Keratinocyte (primary cell): ENCODE results near the gene GPR31. TPM values are rescaled to one million over a fixed set of nuclear protein-coding genes. Genes with fewer than 3 reads are reported as not detected.

Experiments
- DNase-seq: peaks from one replicate; pipeline ENCODE4 v3.0.0-alpha.2; 2011; ENCODE audit warnings: low read depth, missing footprints, low spot score
- FAIRE-seq: peaks from 2 replicates; lab custom pipeline; 2011; peaks lifted over from hg19 to GRCh38; lab: Jason Lieb, UNC
- H2AFZ ChIP-seq: 2 replicates; pipeline ENCODE4 v1.6.0; 2012; ENCODE audit warnings: low read length, control low read depth, inconsistent platforms; ENCODE audit not compliant: control insufficient read depth
- H3K27ac ChIP-seq: 2 replicates; pipeline ENCODE4 v1.5.1; 2011; ENCODE audit warnings: low read length; ENCODE audit not compliant: control insufficient read depth, insufficient read depth
- H3K27me3 ChIP-seq: 3 replicates; pipeline ENCODE4 v1.6.0; 2011; ENCODE audit warnings: low read length; ENCODE audit not compliant: control insufficient read depth, insufficient read depth; ENCODE audit errors: extremely low read depth
- H3K36me3 ChIP-seq, 2 experiments: 2 replicates in 1 of 2; 3 replicates in 1 of 2; pipeline ENCODE4 v1.5.1; 2011; ENCODE audit warnings: low read length in 2 of 2, mild to moderate bottlenecking in 1 of 2; ENCODE audit not compliant: control insufficient read depth in 2 of 2, insufficient read depth in 2 of 2; ENCODE audit errors: extremely low read depth in 1 of 2
- H3K4me1 ChIP-seq: 3 replicates; pipeline ENCODE4 v1.5.1; 2011; ENCODE audit warnings: low read length; ENCODE audit not compliant: control insufficient read depth, insufficient read depth; ENCODE audit errors: extremely low read depth
- H3K4me2 ChIP-seq: 3 replicates; pipeline ENCODE4 v1.6.0; 2011; ENCODE audit warnings: low read depth, low read length; ENCODE audit not compliant: control insufficient read depth, insufficient read depth; ENCODE audit errors: extremely low read depth
- H3K4me3 ChIP-seq, 3 experiments: fragments of 200-600 bp in 1 of 3; sonication (generic) in 1 of 3; 2 replicates in 2 of 3; 3 replicates in 1 of 3; pipeline ENCODE4 v1.5.1; 2011 to 2016; ENCODE audit warnings: low read length in 3 of 3, mild to moderate bottlenecking in 3 of 3, control low read depth in 2 of 3, inconsistent platforms in 1 of 3, low read depth in 1 of 3, mixed read lengths in 1 of 3, mixed run types in 1 of 3, moderate library complexity in 1 of 3; ENCODE audit not compliant: control insufficient read depth in 2 of 3, insufficient read depth in 2 of 3; ENCODE audit errors: extremely low read depth in 1 of 3
- H3K79me2 ChIP-seq: 2 replicates; pipeline ENCODE4 v1.6.0; 2012; ENCODE audit warnings: low read length; ENCODE audit not compliant: control insufficient read depth, insufficient read depth
- H3K9ac ChIP-seq: 3 replicates; pipeline ENCODE4 v1.6.0; 2011; ENCODE audit warnings: low read length; ENCODE audit not compliant: control insufficient read depth, insufficient read depth; ENCODE audit errors: extremely low read depth
- H3K9me1 ChIP-seq: 3 replicates; pipeline ENCODE4 v1.6.0; 2011; ENCODE audit warnings: low read length; ENCODE audit not compliant: control insufficient read depth, insufficient read depth; ENCODE audit errors: extremely low read depth
- H3K9me3 ChIP-seq: 2 replicates; pipeline ENCODE4 v1.5.1; 2012; ENCODE audit warnings: low read depth, low read length; ENCODE audit not compliant: control insufficient read depth
- H4K20me1 ChIP-seq: 3 replicates; pipeline ENCODE4 v1.6.0; 2011; ENCODE audit warnings: low read length; ENCODE audit not compliant: control insufficient read depth, insufficient read depth; ENCODE audit errors: extremely low read depth
- CTCF ChIP-seq, 3 experiments: IDR thresholded peaks in 1 of 3; conservative IDR thresholded peaks in 1 of 3; optimal IDR thresholded peaks in 1 of 3; 2 replicates in 2 of 3; 3 replicates in 1 of 3; pipeline versions ENCODE3 to v1.5.1; 2011; ENCODE audit warnings: low read length in 3 of 3, mild to moderate bottlenecking in 3 of 3, moderate library complexity in 2 of 3, control low read depth in 1 of 3, inconsistent platforms in 1 of 3; ENCODE audit not compliant: insufficient read depth in 2 of 3; ENCODE audit errors: extremely low read depth in 1 of 3
- EZH2 ChIP-seq: IDR thresholded peaks from one replicate; pipeline ENCODE4 v1.6.1; 2012; ENCODE audit warnings: inconsistent platforms, mild to moderate bottlenecking, low read length, moderate library complexity
- dilution Hi-C: fragments of 300-500 bp; cut with MboI; formaldehyde crosslinking; loops from one replicate; pipeline ENCODE4 v1.7.0; 2020; ENCODE audit warnings: low sequenced_read_pairs; ENCODE audit not compliant: extremely low pct_ligation_motif_present
- polyA plus RNA-seq, 5 experiments: library from polyadenylated mRNA; depleted of rRNA in 3 of 5; stranded (reverse) in 3 of 5; stranded (forward) in 1 of 5; unstranded in 1 of 5; fragments of >200 nt; gene quantifications; 1 replicate in 1 of 5; 2 replicates in 3 of 5; 3 replicates in 1 of 5; pipeline versions ENCODE4 v1.2.1 to v1.2.3, GENCODE V29; 2011 to 2012; ENCODE audit warnings: missing spikeins in 2 of 5, low read depth in 1 of 5, low replicate concordance in 1 of 5

Gene GPR31
- polyA plus RNA-seq, 1 donor (not counting 4 experiments of a cell fraction or from before 2014, with no cell fraction given), result not detected

GRCh38 chr6:167163476-167164011, 5.8 kb upstream of the GPR31 start:
- FAIRE-seq (no peak), DNase-seq (no peak)
- Histone ChIP-seq H3K9ac (no peak overlapping the region), H3K36me3 (no peaks in the 10 kb centered on the region), H3K4me1 (no peaks in the 10 kb centered on the region), H3K27me3 (no peaks in the 10 kb centered on the region), H3K9me1 (no peaks in the 10 kb centered on the region), H3K79me2 (no peaks in the 10 kb centered on the region), H3K27ac (no peak overlapping the region), H3K4me2 (no peak overlapping the region), H3K4me3 (no peak overlapping the region), H2AFZ (no peak overlapping the region), H4K20me1 (no peaks in the 10 kb centered on the region), H3K9me3 (no peaks in the 10 kb centered on the region)
- dilution Hi-C loops, result no loop called here
- TF ChIP-seq EZH2 (no peak), CTCF (optimal IDR thresholded peaks at IDR 0.05 in 1 of 3, IDR thresholded peaks at IDR 0.05 in 1 of 3, conservative IDR thresholded peaks at IDR 0.05 in 1 of 3; ENCODE audit: extremely low read depth in 1 of 3, insufficient read depth in 2 of 3, low read length in 3 of 3) (no peak)

- Histone ChIP-seq H3K36me3 (no peaks in the 10 kb centered on the region), H3K27me3 (no peaks in the 10 kb centered on the region), H3K9me1 (no peaks in the 10 kb centered on the region), H2AFZ (no peak overlapping the region), H3K79me2 (no peaks in the 10 kb centered on the region), H3K27ac (no peak overlapping the region), H3K4me1 (no peaks in the 10 kb centered on the region), H3K9ac (no peak overlapping the region), H3K4me2 (no peak overlapping the region), H3K9me3 (no peaks in the 10 kb centered on the region), H3K4me3 (no peak overlapping the region), H4K20me1 (no peaks in the 10 kb centered on the region)
- dilution Hi-C loops, result no loop called here
- no peak for DNase-seq
- no peak for FAIRE-seq
- TF ChIP-seq EZH2, result no peak
Observed at GRCh38 chr6:167162591-167162990, 4.8 kb upstream of the GPR31 start.

GRCh38 chr6:167161851-167162467, 4.2 kb upstream of the GPR31 start:
- dilution Hi-C loops, result no loop called here
- DNase-seq, result no peak
- no peaks in the 10 kb centered on the region for H3K4me1 ChIP-seq
- no peak overlapping the region for H3K4me3 ChIP-seq
- no peak overlapping the region for H2AFZ ChIP-seq
- H3K79me2 ChIP-seq, result no peaks in the 10 kb centered on the region
- no peaks in the 10 kb centered on the region for H4K20me1 ChIP-seq
- no peak overlapping the region for H3K4me2 ChIP-seq
- H3K36me3 ChIP-seq, result no peaks in the 10 kb centered on the region
- H3K9me3 ChIP-seq, result no peaks in the 10 kb centered on the region
- no peak overlapping the region for H3K27ac ChIP-seq
- no peaks in the 10 kb centered on the region for H3K9me1 ChIP-seq
- no peak overlapping the region for H3K9ac ChIP-seq
- no peak for FAIRE-seq
- no peaks in the 10 kb centered on the region for H3K27me3 ChIP-seq
- TF ChIP-seq CTCF (optimal IDR thresholded peaks at IDR 0.05 in 1 of 3, IDR thresholded peaks at IDR 0.05 in 1 of 3, conservative IDR thresholded peaks at IDR 0.05 in 1 of 3; ENCODE audit: extremely low read depth in 1 of 3, insufficient read depth in 2 of 3, low read length in 3 of 3) (no peak), EZH2 (no peak)
